ENCODE results near the gene FOXO3.

FOXO3 gene

GRCh38 chr6:108633436-108633835 is 72.7 kb downstream of the FOXO3 start:
- Histone ChIP-seq H3K27ac (no peak overlapping the region), H3K4me3 (ENCODE audit: low read depth, low read length) (no peak overlapping the region)
- no peak for TF ChIP-seq CTCF (IDR thresholded peaks at IDR 0.05; ENCODE audit: low read depth, low read length)

GRCh38 chr6:108635505-108636226 is 74.9 kb downstream of the FOXO3 start:
- no peaks in the 10 kb centered on the region for H3K36me3 ChIP-seq
- TF ChIP-seq CTCF (IDR thresholded peaks at IDR 0.05; ENCODE audit: low read depth, low read length): no peak
- H3K27ac ChIP-seq: peak overlapping the region; percentile 74
- no peaks in the 10 kb centered on the region for H3K9me3 ChIP-seq (ENCODE audit: severe bottlenecking)
- no peaks in the 10 kb centered on the region for H3K27me3 ChIP-seq (ENCODE audit: insufficient read depth, low read depth, severe bottlenecking)
- DNase-seq: peak; percentile 74
- peak overlapping the region; percentile 22 for H3K4me3 ChIP-seq (ENCODE audit: low read depth, low read length)

More at GRCh38 chr6:108633436-108633835, 72.7 kb downstream of the FOXO3 start:
- DNase-seq: no peak
- H3K36me3 ChIP-seq: no peaks in the 10 kb centered on the region
- no peaks in the 10 kb centered on the region for H3K9me3 ChIP-seq (ENCODE audit: severe bottlenecking)
- H3K27me3 ChIP-seq (ENCODE audit: insufficient read depth, low read depth, severe bottlenecking): no peaks in the 10 kb centered on the region

- TF ChIP-seq CTCF (IDR thresholded peaks at IDR 0.05; ENCODE audit: low read depth, low read length): no peak
Observed at GRCh38 chr6:108637963-108638362, 77.2 kb downstream of the FOXO3 start.

GRCh38 chr6:108638993-108639392 is 78.3 kb downstream of the FOXO3 start:
- H3K27me3 ChIP-seq (ENCODE audit: insufficient read depth, low read depth, severe bottlenecking): no peaks in the 10 kb centered on the region
- no peaks in the 10 kb centered on the region for H3K36me3 ChIP-seq
- H3K4me3 ChIP-seq (ENCODE audit: low read depth, low read length): no peak overlapping the region
- H3K27ac ChIP-seq: no peak overlapping the region
- no peak for DNase-seq
- H3K9me3 ChIP-seq (ENCODE audit: severe bottlenecking): no peaks in the 10 kb centered on the region
- TF ChIP-seq CTCF (IDR thresholded peaks at IDR 0.05; ENCODE audit: low read depth, low read length): no peak

More at GRCh38 chr6:108637963-108638362, 77.2 kb downstream of the FOXO3 start:
- Histone ChIP-seq H3K9me3 (ENCODE audit: severe bottlenecking) (no peaks in the 10 kb centered on the region), H3K4me3 (ENCODE audit: low read depth, low read length) (no peak overlapping the region), H3K36me3 (no peaks in the 10 kb centered on the region), H3K27me3 (ENCODE audit: insufficient read depth, low read depth, severe bottlenecking) (no peaks in the 10 kb centered on the region), H3K27ac (no peak overlapping the region)
- no peak for DNase-seq

GRCh38 chr6:108640104-108640503 is 79.4 kb downstream of the FOXO3 start:
- DNase-seq: no peak
- TF ChIP-seq CTCF (IDR thresholded peaks at IDR 0.05; ENCODE audit: low read depth, low read length): no peak
- H3K27ac ChIP-seq: no peak overlapping the region
- no peaks in the 10 kb centered on the region for H3K9me3 ChIP-seq (ENCODE audit: severe bottlenecking)
- H3K27me3 ChIP-seq (ENCODE audit: insufficient read depth, low read depth, severe bottlenecking): no peaks in the 10 kb centered on the region
- no peak overlapping the region for H3K4me3 ChIP-seq (ENCODE audit: low read depth, low read length)
- no peaks in the 10 kb centered on the region for H3K36me3 ChIP-seq

- H3K27me3 ChIP-seq (ENCODE audit: insufficient read depth, low read depth, severe bottlenecking): no peaks in the 10 kb centered on the region
- H3K36me3 ChIP-seq: no peaks in the 10 kb centered on the region
- no peak overlapping the region for H3K4me3 ChIP-seq (ENCODE audit: low read depth, low read length)
- no peak overlapping the region for H3K27ac ChIP-seq
- no peaks in the 10 kb centered on the region for H3K9me3 ChIP-seq (ENCODE audit: severe bottlenecking)
- DNase-seq: no peak
- no peak for TF ChIP-seq CTCF (IDR thresholded peaks at IDR 0.05; ENCODE audit: low read depth, low read length)
Observed at GRCh38 chr6:108643184-108643583, 82.5 kb downstream of the FOXO3 start.
